ENCODE data around the gene LACTB.

DNA sequence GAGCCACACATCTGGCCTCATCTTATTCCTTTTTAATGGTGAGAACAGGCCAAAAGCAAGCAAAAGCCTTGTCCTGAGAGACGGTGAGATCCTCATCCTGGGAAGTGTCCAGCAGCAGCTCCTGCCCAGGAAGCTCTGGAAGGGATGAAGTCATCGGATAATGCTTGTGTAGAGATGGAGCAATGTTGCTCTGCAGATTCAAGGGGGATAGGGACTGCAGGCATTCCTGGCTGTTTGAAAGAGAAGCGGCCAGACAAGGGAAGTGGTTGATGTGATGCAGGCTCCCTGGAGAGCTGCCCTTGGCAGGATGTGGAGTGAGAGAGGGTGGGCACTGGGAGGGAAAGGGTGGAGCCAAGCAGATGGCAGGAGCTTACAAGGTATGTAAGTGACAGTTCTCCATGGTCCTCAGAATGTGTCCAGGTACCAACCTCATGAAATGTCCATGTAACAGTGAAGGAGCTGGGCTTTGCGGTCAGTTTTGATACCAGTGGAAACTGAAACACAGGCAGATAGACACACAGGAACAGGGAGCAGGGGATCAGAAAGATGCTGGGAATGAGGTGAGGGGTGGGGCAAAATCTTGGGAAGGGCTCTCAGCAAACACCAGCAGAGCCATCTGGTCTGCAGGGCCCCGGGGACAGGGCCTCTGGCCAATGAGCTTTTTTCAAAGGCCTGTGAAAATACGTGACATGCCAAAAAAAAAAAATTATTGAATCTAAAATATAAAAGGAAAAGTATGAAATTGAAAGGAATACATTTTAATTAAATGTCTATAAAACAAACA is 32.2 kb upstream of the LACTB start:
- TF ChIP-seq, protein P1, sequence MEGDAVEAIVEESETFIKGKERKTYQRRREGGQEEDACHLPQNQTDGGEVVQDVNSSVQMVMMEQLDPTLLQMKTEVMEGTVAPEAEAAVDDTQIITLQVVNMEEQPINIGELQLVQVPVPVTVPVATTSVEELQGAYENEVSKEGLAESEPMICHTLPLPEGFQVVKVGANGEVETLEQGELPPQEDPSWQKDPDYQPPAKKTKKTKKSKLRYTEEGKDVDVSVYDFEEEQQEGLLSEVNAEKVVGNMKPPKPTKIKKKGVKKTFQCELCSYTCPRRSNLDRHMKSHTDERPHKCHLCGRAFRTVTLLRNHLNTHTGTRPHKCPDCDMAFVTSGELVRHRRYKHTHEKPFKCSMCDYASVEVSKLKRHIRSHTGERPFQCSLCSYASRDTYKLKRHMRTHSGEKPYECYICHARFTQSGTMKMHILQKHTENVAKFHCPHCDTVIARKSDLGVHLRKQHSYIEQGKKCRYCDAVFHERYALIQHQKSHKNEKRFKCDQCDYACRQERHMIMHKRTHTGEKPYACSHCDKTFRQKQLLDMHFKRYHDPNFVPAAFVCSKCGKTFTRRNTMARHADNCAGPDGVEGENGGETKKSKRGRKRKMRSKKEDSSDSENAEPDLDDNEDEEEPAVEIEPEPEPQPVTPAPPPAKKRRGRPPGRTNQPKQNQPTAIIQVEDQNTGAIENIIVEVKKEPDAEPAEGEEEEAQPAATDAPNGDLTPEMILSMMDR (IDR thresholded peaks at IDR 0.05): no peak
- TF ChIP-seq POLR2A (IDR thresholded peaks at IDR 0.05): no peak
